Measurements from ENCODE around the gene CLASP1.

CLASP1 gene

DNA sequence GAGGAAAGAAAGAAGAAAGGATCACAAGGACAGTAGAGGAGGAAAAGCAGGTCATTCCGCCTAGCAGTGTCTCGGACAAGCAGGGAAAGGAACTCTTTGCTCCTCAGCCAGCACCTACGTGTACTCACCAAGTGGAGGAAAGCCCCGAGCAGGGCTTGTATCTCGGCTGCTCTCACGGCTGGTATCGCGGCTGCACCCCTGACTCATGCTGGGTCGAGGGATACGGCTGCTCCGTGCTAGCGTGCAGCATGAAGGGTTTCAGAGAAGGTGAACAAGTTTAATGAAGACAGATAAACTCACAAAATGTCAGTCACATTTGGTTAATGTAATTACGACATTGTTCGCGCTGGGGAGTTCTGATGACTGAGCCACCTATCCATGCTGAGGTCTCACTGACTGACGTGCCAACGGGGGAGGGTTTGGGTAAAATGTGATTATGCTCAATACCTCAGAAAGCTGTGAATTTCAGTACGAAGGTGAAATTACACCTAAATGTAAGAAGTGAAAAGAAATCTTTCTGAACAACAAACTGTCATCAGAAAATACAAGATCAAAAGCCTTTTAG is 230.7 kb downstream of the CLASP1 start:
- Mint-ChIP-seq H3K27me3 (no peaks in the 10 kb centered on the region), H3K4me1 (no peaks in the 10 kb centered on the region), H3K4me3 (no peak overlapping the region), H3K36me3 (peaks cover 46% of the 10 kb centered on the region), H3K9me3 (no peaks in the 10 kb centered on the region), H3K27ac (no peak overlapping the region)
- ATAC-seq: no peak

DNA sequence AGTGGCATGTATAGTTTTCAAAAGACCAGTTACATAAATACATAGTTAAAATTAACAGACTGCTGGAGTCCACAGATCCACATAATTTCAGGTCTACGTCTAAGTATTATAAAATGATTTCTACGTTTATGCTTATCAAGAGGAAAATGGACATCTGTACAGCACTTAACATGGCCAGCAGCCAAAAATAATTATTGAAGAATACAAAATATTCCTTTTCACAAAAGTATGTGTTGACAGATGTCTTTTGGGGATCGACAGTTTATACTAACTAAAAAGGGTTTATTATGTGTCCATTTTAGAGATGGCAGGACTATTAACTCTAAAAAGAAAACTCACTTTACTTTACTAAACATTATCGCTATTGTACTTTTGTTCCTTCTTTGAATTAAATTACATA is 231.4 kb downstream of the CLASP1 start:
- Mint-ChIP-seq H3K27me3 (no peaks in the 10 kb centered on the region), H3K36me3 (peaks cover 49% of the 10 kb centered on the region), H3K4me3 (no peak overlapping the region), H3K4me1 (no peaks in the 10 kb centered on the region), H3K9me3 (no peaks in the 10 kb centered on the region), H3K27ac (no peak overlapping the region)
- no peak for ATAC-seq

DNA sequence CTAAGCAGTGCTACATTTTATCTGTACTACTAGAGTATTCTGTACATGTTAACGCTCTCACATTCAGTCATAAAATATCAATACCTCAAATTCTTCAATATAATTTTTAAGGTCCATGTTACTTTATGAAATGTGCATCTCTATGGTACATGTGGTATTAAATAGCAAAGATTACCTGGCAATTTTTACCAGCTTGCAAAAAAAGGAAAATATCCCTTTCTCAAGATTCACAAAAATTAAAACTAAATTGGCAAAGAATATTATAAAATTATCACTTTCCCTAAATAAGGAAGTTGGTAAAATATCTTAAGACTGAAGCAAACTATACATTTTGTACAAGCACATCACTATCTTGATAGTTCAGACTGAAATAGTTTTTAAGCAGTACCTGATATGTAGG is 233.5 kb downstream of the CLASP1 start:
- no peaks in the 10 kb centered on the region for H3K27me3 Mint-ChIP-seq
- no peaks in the 10 kb centered on the region for H3K4me1 Mint-ChIP-seq
- no peaks in the 10 kb centered on the region for H3K9me3 Mint-ChIP-seq
- H3K27ac Mint-ChIP-seq: no peak overlapping the region
- ATAC-seq: no peak
- H3K4me3 Mint-ChIP-seq: no peak overlapping the region
- H3K36me3 Mint-ChIP-seq: peaks cover 49% of the 10 kb centered on the region

DNA sequence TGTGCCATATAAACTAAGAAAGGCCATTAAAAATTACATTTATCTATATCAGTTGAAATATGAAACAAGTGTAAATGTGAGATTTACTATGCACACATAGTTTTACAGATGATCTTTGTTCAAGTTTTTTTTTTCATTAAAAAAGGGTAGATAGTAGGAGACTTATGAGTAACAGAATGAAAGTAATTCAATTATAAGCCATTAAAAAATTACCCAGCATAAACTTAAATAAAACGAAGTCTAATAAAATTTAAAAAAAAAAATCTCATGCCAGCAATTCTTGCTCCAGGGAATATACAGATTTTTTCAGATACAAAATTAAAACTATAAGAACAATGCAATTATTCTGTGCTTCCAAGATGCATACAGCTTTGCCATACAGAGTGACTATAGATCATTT is 236.9 kb downstream of the CLASP1 start:
- no peak overlapping the region for H3K27ac Mint-ChIP-seq
- no peaks in the 10 kb centered on the region for H3K9me3 Mint-ChIP-seq
- no peaks in the 10 kb centered on the region for H3K4me1 Mint-ChIP-seq
- H3K27me3 Mint-ChIP-seq: no peaks in the 10 kb centered on the region
- peaks cover 42% of the 10 kb centered on the region for H3K36me3 Mint-ChIP-seq
- no peak for ATAC-seq
- H3K4me3 Mint-ChIP-seq: no peak overlapping the region

DNA sequence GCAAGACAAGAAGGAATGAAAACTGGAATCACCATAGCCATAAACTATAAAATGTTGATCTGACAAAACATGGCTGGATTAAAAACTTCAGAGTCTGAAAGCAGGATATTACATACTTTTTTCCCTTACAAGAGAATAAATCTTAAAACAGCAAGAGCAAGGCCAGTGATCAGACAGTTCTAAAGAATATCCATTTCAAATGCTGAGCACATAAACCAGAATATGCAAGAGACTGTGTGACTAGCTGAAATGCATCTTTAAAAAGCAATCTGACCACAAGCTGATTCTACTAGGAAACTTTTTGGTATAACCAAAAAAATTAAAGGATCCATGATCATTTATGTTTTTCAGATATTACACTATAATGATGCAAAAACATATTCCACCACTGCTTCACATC is 239.3 kb downstream of the CLASP1 start:
- no peak for ATAC-seq
- no peaks in the 10 kb centered on the region for H3K9me3 Mint-ChIP-seq
- no peak overlapping the region for H3K27ac Mint-ChIP-seq
- no peak overlapping the region for H3K4me3 Mint-ChIP-seq
- H3K36me3 Mint-ChIP-seq: peaks cover 49% of the 10 kb centered on the region
- no peaks in the 10 kb centered on the region for H3K4me1 Mint-ChIP-seq
- no peaks in the 10 kb centered on the region for H3K27me3 Mint-ChIP-seq

DNA sequence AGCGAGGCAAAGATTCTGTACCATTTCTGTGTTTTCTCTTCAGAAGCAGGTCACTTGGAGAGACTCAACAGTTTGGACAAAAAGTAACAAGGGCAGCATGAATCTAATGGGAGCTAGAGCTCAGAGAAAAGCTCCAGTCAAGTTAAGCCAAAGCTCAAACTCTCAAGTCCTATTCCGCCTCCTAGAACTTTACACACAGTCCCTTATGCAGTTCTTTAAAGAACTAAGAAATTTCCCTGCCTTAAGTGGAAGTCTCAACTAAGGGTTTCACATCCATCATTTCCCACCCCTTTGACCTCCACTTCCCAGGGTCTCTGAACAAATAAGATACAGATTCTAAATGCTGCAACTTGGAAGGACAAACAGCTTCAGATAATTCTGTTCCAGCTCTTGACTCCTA is 239.9 kb downstream of the CLASP1 start:
- no peaks in the 10 kb centered on the region for H3K4me1 Mint-ChIP-seq
- no peak for ATAC-seq
- H3K36me3 Mint-ChIP-seq: peaks cover 52% of the 10 kb centered on the region
- no peaks in the 10 kb centered on the region for H3K27me3 Mint-ChIP-seq
- no peaks in the 10 kb centered on the region for H3K9me3 Mint-ChIP-seq
- H3K4me3 Mint-ChIP-seq: no peak overlapping the region
- no peak overlapping the region for H3K27ac Mint-ChIP-seq

DNA sequence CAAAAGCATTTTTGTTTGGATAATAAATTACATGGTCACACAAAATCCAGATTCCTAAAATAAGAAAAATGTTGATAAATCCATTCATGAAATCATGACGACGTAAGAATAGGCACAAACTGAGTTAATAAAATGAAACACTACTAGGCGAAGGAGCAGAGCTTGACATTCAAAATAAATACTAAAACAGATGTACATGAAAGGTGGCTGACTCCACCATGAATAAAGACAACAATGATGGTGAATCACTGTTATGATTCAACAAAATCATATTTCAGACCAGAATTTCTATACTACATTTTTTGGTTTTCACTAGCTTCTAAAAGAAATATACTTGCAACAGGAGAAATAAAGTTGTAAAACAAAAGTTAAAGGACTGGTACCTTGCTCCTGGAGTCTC is 240.6 kb downstream of the CLASP1 start:
- no peak overlapping the region for H3K27ac Mint-ChIP-seq
- no peak for ATAC-seq
- H3K9me3 Mint-ChIP-seq: no peaks in the 10 kb centered on the region
- H3K4me3 Mint-ChIP-seq: no peak overlapping the region
- H3K27me3 Mint-ChIP-seq: no peaks in the 10 kb centered on the region
- H3K4me1 Mint-ChIP-seq: no peaks in the 10 kb centered on the region
- H3K36me3 Mint-ChIP-seq: peaks cover 53% of the 10 kb centered on the region

DNA sequence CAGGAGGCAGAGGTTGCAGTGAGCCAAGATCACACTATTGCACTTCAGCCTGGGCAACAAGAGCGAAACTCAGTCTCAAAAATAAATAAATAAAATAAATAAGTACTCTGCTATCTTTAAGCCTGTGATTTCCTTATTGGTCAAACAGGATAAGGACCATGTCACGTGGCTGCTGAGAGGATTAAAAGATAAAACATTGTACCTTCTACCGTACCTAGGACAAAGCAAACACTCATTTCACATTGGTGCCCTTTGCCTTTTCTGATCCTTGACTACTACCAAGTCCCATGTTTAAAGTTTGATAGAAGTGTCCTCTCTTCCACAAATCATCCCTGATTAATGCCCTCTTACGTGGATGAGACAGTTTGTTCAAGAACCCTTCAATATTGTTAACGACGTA is 244.0 kb downstream of the CLASP1 start:
- Mint-ChIP-seq H3K4me1 (no peaks in the 10 kb centered on the region), H3K4me3 (no peak overlapping the region), H3K9me3 (no peaks in the 10 kb centered on the region), H3K36me3 (peaks cover 69% of the 10 kb centered on the region), H3K27ac (no peak overlapping the region), H3K27me3 (no peaks in the 10 kb centered on the region)
- ATAC-seq: no peak

DNA sequence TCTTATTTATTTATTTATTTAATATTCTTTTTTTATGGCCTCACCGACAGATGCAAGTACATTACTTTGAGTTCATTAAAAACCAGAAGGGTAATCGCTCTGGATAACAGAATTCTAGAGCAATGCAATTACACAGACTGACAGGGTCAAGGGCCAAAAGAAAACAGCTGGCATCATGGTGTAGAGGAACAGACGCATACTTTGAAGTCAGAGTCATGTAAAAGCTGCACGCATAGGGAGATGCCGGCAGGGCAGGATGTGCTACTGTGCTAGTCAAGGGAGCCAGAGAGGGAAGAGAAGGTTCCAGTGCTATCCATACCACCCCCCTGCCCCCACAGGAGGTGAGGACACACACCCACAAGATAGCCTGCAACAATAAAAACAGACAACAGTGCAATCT is 249.1 kb downstream of the CLASP1 start:
- Mint-ChIP-seq H3K4me1 (no peaks in the 10 kb centered on the region), H3K4me3 (no peak overlapping the region), H3K9me3 (no peaks in the 10 kb centered on the region), H3K27me3 (no peaks in the 10 kb centered on the region), H3K36me3 (peaks cover 54% of the 10 kb centered on the region), H3K27ac (no peak overlapping the region)
- ATAC-seq: no peak

DNA sequence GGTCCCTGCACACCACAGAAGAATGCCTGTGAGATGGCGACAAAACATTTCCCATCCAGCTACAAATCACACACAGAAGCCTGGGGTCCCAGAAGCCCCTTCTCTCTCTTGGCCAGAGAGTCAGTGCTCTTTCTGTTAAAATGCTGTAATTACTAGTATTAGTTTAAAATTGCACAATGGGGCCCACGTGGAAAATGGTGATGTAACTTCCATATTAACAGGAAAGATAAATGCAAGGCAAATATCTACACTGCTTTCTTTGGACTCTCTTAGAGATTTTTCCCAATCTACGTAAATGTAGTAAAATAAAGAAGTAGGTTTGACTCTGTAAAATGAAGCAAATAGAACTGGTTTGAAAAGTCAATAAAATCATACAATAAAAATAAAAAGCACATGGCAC is 250.4 kb downstream of the CLASP1 start:
- Mint-ChIP-seq H3K36me3 (peaks cover 53% of the 10 kb centered on the region), H3K9me3 (no peaks in the 10 kb centered on the region), H3K4me1 (no peaks in the 10 kb centered on the region), H3K4me3 (no peak overlapping the region), H3K27me3 (no peaks in the 10 kb centered on the region), H3K27ac (no peak overlapping the region)
- ATAC-seq: no peak

DNA sequence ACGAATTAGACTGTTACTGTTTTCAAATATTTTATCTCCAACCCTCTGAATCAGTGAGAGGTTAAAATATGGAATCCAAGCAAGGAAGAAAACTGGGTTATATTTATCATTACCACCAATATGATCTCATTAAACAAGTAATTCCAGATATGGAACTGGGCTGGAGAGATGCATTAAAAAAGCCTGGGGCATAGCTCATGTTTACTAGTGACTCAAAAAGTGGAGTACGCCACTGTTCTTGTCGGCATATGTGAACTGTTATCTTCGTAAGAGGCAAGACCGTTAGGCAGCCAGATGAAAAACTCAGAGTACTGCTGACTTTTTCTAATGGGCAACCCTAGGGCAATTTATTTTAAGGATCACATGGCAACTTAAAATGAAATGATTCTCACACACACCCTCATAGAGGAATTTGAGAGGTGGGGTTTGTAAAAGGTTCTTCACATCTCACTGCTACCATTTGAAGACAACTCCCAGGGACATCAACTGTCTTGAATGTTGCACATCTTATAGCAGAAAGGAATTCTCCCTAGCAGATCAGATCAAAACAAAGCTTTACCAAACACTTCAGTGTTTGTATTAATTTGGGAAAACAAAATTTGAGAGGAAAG is 259.1 kb downstream of the CLASP1 start:
- Mint-ChIP-seq H3K4me1 (no peaks in the 10 kb centered on the region), H3K27me3 (no peaks in the 10 kb centered on the region), H3K27ac (no peak overlapping the region), H3K9me3 (no peaks in the 10 kb centered on the region), H3K36me3 (peaks cover 60% of the 10 kb centered on the region), H3K4me3 (no peak overlapping the region)
- ATAC-seq: no peak

DNA sequence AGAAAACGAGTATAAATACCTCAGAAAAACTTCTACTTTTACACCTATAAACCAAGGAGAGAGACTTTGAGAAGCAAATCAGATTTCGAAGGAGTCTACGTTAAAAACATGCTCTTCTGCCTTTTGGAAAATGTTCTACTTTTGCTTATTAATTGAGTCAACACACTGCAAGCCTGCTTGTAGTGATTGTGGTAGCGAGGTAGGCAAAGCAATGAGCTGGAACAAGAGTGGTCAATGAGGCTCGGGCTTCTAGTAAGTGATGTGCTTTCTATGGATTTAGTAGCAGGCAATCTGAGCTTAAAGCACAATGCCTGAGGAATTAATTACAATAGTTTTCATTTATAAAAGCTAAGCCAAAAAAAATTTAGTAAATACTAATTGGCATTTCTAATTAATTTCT is 260.9 kb downstream of the CLASP1 start:
- H3K36me3 Mint-ChIP-seq: peaks cover 60% of the 10 kb centered on the region
- no peak overlapping the region for H3K27ac Mint-ChIP-seq
- H3K9me3 Mint-ChIP-seq: no peaks in the 10 kb centered on the region
- no peaks in the 10 kb centered on the region for H3K27me3 Mint-ChIP-seq
- no peaks in the 10 kb centered on the region for H3K4me1 Mint-ChIP-seq
- no peak for ATAC-seq
- H3K4me3 Mint-ChIP-seq: no peak overlapping the region

DNA sequence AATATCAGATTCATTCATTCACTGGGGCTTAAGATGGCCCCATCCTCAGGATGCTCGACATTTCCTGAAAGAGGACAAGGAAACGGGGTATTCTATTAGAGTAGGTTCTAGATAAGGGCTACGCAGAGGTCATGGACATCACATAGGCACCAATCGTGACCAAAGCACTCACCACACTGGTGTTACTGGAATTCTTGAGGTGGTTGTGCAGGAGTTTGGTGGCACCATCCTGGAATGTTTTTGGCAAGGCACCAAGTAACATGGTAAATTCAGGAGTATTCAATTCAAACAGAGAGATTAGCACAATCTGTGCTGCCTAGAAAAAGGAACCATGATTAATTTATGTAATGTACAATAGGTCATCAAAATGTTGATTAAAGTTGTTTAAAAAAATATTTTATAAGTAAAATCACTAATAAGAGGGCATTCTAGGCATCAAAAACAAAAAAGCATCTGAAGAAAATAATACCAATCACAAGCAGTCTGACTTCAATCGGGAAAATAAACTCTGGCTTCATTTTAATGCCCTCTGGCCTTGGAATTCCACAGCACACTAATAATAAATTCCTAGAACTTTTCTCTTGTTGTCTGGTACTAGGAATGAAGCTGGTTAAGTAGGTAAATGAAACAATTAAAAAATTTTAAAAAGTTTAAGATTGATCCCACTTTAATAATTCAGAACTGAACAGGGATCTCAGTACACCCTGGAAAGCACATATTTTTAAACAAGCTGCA is 261.5 kb downstream of the CLASP1 start:
- Mint-ChIP-seq H3K27me3 (no peaks in the 10 kb centered on the region), H3K36me3 (peaks cover 63% of the 10 kb centered on the region), H3K4me3 (no peak overlapping the region), H3K27ac (no peak overlapping the region), H3K4me1 (peaks cover 5% of the 10 kb centered on the region), H3K9me3 (no peaks in the 10 kb centered on the region)
- no peak for ATAC-seq

DNA sequence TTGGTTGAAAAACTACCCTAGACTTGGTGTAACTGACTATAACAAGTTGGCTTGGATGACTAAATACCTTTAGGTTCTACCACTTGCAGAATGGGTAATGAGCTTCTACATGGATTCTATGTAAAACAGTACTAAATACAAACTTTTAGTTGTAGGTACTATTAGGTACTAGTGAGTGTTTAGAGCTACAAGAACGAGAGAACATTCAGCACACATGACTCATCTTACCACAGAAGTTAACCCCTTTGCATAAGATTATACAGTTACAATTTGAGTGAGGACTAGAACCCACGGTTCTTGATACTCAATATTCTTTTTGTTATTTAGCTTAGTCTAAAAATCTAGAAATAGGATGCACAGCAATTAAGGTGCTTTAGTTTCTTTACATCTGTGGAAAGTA is 262.6 kb downstream of the CLASP1 start:
- ATAC-seq: no peak
- Mint-ChIP-seq H3K4me1 (peaks cover 7% of the 10 kb centered on the region), H3K36me3 (peaks cover 64% of the 10 kb centered on the region), H3K27me3 (no peaks in the 10 kb centered on the region), H3K4me3 (no peak overlapping the region), H3K27ac (no peak overlapping the region), H3K9me3 (no peaks in the 10 kb centered on the region)

DNA sequence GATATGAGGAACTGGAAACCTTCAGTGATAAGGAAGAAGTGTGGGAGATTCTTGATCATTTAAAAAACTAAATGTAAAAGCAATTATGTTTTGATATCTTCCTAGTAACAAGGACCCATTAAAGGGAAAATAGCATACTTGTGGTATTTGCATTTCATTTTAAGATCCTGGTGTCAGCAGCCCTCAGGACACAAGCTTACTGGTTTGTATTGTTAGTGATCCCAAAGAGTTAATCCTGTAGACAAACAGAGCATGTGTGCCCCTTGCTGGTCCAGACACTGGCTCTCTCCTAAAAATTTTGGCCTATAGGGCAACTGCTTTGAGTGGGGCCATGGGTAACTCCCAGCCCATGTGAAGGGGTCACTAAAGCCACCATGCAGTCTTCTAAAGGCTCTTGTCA is 263.2 kb downstream of the CLASP1 start:
- H3K9me3 Mint-ChIP-seq: no peaks in the 10 kb centered on the region
- peaks cover 63% of the 10 kb centered on the region for H3K36me3 Mint-ChIP-seq
- peaks cover 7% of the 10 kb centered on the region for H3K4me1 Mint-ChIP-seq
- no peak overlapping the region for H3K4me3 Mint-ChIP-seq
- H3K27me3 Mint-ChIP-seq: no peaks in the 10 kb centered on the region
- no peak overlapping the region for H3K27ac Mint-ChIP-seq
- ATAC-seq: no peak

DNA sequence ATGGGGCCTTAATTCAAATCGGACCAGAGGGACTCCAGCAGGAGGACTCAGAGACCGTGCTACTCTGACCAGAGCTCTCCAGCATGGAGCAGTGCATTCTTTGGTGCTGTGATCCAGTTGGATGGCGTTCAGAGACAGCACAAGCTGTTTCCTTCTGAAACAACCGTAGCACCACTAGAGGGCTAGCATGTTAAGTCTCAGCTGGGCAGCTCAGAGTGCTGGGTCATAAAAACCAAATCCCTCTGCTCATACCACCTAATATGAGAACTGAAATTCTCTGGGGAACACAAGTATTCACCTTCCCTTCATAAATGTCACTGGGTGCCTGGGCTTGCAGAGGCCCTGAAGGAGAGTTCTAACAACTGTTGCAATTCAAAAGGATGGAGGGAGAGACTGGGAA is 266.5 kb downstream of the CLASP1 start:
- peak; percentile 79 for ATAC-seq
- no peak overlapping the region for H3K27ac Mint-ChIP-seq
- peaks cover 7% of the 10 kb centered on the region for H3K4me1 Mint-ChIP-seq
- H3K36me3 Mint-ChIP-seq: peaks cover 87% of the 10 kb centered on the region
- no peaks in the 10 kb centered on the region for H3K9me3 Mint-ChIP-seq
- H3K4me3 Mint-ChIP-seq: no peak overlapping the region
- H3K27me3 Mint-ChIP-seq: no peaks in the 10 kb centered on the region

All from stimulated activated memory B cell treated with anti-CD40 and anti-IgM and Interleukin-4, amounts not matched to agents 10 μg/mL and 1 μg/mL and 100 μg/mL, for 72 hours (primary cell).